Suprapubic skin (tissue), 4 donors: ENCODE data around the gene NTM.

Experiments
- EP300 ChIP-seq: sonication (generic); formaldehyde crosslinking; IDR thresholded peaks from one replicate; pipeline ENCODE4 v1.6.1; 2017; ENCODE audit warnings: antibody characterized with exemption
- POLR2A ChIP-seq, 2 donors: fragments of 450-650 bp; IDR thresholded peaks; one replicate each; pipeline ENCODE4 v1.6.1; 2017; ENCODE audit warnings: antibody characterized with exemption in 2 of 2, mild to moderate bottlenecking in 2 of 2, moderate library complexity in 2 of 2
- POLR2AphosphoS5 ChIP-seq, 3 donors: sonication (generic); formaldehyde crosslinking; IDR thresholded peaks; one replicate each; pipeline ENCODE4 v1.6.1; 2017; ENCODE audit warnings: antibody characterized with exemption in 3 of 3
- TF ChIP-seq, protein P1 (sequence below), 2 donors: fragments of 200-600 bp in 1 of 2; fragments of 450-650 bp in 1 of 2; sonication (generic) in 1 of 2; IDR thresholded peaks; one replicate each; pipeline ENCODE4 v1.5.1; 2016 to 2019; ENCODE audit warnings: antibody characterized with exemption in 2 of 2, mild to moderate bottlenecking in 1 of 2, moderate library complexity in 1 of 2

DNA sequence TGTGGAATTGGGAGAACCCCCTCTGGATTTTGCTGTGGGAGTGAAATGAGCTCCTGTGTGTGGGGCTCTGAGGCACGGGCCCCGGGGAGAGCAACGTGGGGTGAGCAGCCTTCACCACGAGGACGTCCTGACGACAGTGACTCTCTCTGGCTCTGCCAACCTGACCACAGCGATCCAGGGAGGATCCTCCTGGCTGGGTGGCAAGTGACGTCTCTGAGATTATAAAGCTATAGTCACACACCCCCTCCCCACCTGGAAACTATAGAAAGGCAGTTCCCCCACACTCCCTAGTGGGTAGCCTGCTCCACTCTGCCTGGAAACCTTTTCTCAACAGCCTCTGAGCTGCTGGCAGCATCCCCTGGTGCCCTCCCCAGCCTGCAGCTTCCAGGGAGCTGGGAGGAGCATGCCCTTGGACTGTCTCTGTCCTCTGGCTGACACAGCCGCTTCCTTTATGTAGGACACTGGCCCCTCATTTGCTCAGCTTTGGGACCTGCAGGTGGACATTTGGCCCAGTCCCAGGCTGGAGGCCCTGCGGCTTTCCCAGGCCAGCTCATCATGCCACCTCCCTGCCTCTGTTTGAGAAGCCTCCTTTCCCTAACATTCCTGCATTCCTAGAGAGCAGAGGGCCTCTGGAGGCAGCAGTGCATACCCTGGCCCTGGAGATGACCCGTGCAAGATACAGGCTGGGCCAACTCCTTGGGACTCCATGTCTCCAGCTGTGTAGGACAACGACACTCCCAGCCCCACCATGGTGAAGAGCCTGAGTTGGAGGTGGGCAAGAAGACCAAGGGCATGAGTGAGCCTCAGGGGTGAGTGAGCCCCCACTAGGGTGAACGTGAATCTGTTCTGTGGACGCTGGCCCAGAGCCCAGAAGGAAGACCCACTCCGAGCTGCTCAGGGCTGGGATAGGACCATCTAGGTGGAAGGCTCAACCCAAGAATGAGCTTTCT, 314.0 kb downstream of the NTM start:
- TF ChIP-seq POLR2AphosphoS5 (IDR thresholded peaks at IDR 0.05) (no peak), POLR2A (IDR thresholded peaks at IDR 0.05) (no peak), EP300 (no peak)
- TF ChIP-seq, protein P1, sequence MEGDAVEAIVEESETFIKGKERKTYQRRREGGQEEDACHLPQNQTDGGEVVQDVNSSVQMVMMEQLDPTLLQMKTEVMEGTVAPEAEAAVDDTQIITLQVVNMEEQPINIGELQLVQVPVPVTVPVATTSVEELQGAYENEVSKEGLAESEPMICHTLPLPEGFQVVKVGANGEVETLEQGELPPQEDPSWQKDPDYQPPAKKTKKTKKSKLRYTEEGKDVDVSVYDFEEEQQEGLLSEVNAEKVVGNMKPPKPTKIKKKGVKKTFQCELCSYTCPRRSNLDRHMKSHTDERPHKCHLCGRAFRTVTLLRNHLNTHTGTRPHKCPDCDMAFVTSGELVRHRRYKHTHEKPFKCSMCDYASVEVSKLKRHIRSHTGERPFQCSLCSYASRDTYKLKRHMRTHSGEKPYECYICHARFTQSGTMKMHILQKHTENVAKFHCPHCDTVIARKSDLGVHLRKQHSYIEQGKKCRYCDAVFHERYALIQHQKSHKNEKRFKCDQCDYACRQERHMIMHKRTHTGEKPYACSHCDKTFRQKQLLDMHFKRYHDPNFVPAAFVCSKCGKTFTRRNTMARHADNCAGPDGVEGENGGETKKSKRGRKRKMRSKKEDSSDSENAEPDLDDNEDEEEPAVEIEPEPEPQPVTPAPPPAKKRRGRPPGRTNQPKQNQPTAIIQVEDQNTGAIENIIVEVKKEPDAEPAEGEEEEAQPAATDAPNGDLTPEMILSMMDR (IDR thresholded peaks at IDR 0.05), result no peak
